SH-SY5Y (cell line): ENCODE measurements around the gene CENPC.

ENCODE experiments used
- GATA2 ChIP-seq: IDR thresholded peaks from 2 replicates; pipeline ENCODE4 v1.6.1; 2011; ENCODE audit warnings: mild to moderate bottlenecking, low read depth, low read length
- GATA3 ChIP-seq: IDR thresholded peaks from 2 replicates; pipeline ENCODE4 v1.6.1; 2011; ENCODE audit warnings: low read depth, mild to moderate bottlenecking, low read length, moderate library complexity

GRCh38 chr4:67575232-67576058 is 30.1 kb upstream of the CENPC start:
- TF ChIP-seq GATA2 (no peak), GATA3 (no peak)
